ENCODE measurements around the gene ETS2.

- TF ChIP-seq CTCF (IDR thresholded peaks at IDR 0.05) (no peak), POLR2A (IDR thresholded peaks at IDR 0.05) (no peak)
Measured at GRCh38 chr21:38775733-38776132, 30.0 kb upstream of the ETS2 start.
